HG02884 (cell line): ENCODE data around the gene SDK1.

Source experiments
- ATAC-seq: cut with Tn5 transposase; IDR thresholded peaks from one replicate; pipeline ENCODE4 v1.9.1; 2021; ENCODE audit warnings: mild to moderate bottlenecking, moderate library complexity; ENCODE audit not compliant: unreplicated experiment

Gene SDK1

GRCh38 chr7:3455806-3456595 lies 154.9 kb downstream of the SDK1 start:
- no peak for ATAC-seq

- no peak for ATAC-seq
Measured at GRCh38 chr7:3459111-3459510, 158.1 kb downstream of the SDK1 start.

- no peak for ATAC-seq
Measured at GRCh38 chr7:3461923-3462322, 160.9 kb downstream of the SDK1 start.

GRCh38 chr7:3463696-3464095 lies 162.6 kb downstream of the SDK1 start:
- no peak for ATAC-seq

GRCh38 chr7:3464900-3465622 lies 164.0 kb downstream of the SDK1 start:
- no peak for ATAC-seq

GRCh38 chr7:3466261-3466660 lies 165.2 kb downstream of the SDK1 start:
- no peak for ATAC-seq

GRCh38 chr7:3469641-3470040 lies 168.6 kb downstream of the SDK1 start:
- no peak for ATAC-seq

GRCh38 chr7:3480197-3480596 lies 179.1 kb downstream of the SDK1 start:
- ATAC-seq = no peak

GRCh38 chr7:3481435-3481834 lies 180.4 kb downstream of the SDK1 start:
- ATAC-seq = no peak

- ATAC-seq = no peak
Measured at GRCh38 chr7:3482147-3482921, 181.3 kb downstream of the SDK1 start.

GRCh38 chr7:3486841-3487240 lies 185.8 kb downstream of the SDK1 start:
- ATAC-seq = no peak

- no peak for ATAC-seq
Measured at GRCh38 chr7:3488829-3489228, 187.8 kb downstream of the SDK1 start.

GRCh38 chr7:3493499-3493898 lies 192.4 kb downstream of the SDK1 start:
- no peak for ATAC-seq

GRCh38 chr7:3494947-3495346 lies 193.9 kb downstream of the SDK1 start:
- no peak for ATAC-seq

- ATAC-seq = no peak
Measured at GRCh38 chr7:3495530-3495929, 194.5 kb downstream of the SDK1 start.

GRCh38 chr7:3495954-3496353 lies 194.9 kb downstream of the SDK1 start:
- ATAC-seq = no peak

GRCh38 chr7:3497796-3498195 lies 196.7 kb downstream of the SDK1 start:
- no peak for ATAC-seq

GRCh38 chr7:3501671-3502070 lies 200.6 kb downstream of the SDK1 start:
- ATAC-seq = no peak

- no peak for ATAC-seq
Measured at GRCh38 chr7:3504384-3504783, 203.3 kb downstream of the SDK1 start.

- ATAC-seq = no peak
Measured at GRCh38 chr7:3510101-3511020, 209.3 kb downstream of the SDK1 start.

- no peak for ATAC-seq
Measured at GRCh38 chr7:3517344-3517743, 216.3 kb downstream of the SDK1 start.
